HG03460 (cell line): Measurements from ENCODE around the gene BAZ2B.
"Not testable (repeated sequence)": the region's sequence is repeated elsewhere in the genome, so short reads cannot be mapped to it uniquely, and the experiment has no call there.

Source experiments
- ATAC-seq: cut with Tn5 transposase; IDR thresholded peaks from one replicate; pipeline ENCODE4 v1.9.1; 2021; ENCODE audit not compliant: unreplicated experiment

The BAZ2B gene

DNA sequence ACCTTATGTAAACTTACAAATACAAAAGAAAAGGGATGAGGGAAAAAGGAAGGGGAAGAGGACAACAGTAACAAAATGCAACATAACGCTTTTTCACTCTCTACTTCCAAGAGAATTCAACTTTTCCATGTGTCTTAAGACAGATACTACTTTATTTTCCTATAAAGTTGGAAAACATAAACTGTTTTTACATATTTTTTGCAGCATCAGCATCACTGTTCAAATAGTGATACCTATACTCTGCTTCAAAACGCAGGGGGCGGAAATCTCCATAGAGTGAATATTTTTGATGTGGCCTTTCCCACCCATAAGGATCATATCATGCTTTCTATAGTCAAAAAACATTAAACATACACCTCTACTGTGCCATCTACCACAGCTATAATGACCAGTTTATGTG is 77.5 kb downstream of the BAZ2B start:
- ATAC-seq: no peak

GRCh38 chr2:159535261-159535660 is 81.1 kb downstream of the BAZ2B start:
- not testable (repeated sequence) for ATAC-seq

DNA sequence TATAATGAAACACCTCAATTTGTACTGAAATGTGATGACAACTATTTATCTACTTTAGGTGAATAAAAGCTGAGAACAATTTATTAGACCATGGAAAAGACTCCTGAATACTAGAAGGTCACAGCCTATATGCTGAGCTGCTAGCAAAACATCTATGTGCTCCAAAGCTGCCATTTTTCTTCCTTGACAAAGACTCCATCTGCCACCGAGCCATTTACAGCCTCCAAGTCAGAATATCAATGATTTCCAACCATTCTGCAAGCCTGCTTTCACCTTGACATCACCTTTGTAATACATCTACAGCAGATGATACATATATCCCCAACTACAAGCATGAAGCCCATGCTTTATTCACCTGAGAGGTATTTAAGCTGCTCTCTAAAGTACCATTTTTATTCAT is 84.9 kb downstream of the BAZ2B start:
- ATAC-seq: no peak

DNA sequence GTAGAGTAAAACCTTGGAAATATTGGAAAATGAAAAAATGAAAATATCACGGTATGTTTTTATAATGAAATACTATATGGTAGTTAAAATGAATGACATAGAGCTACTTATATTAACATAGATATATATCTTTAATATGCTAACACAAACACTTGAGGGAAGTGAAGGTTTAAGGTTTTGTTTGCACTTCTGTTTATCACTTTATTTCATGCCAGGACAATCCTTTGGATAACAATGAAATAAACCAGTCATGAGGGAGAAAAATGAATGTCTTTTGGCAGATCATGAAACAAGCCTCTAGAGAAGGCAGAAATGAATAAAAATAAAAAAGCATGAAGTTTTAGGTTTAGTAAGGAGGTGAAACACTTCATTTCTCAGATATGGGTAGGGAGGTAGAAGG is 89.9 kb downstream of the BAZ2B start:
- ATAC-seq: no peak

- ATAC-seq: no peak
These were observed 91.3 kb downstream of the BAZ2B start for GRCh38 chr2:159525012-159525411.

- ATAC-seq: no peak
These were observed 95.1 kb downstream of the BAZ2B start for GRCh38 chr2:159521272-159521671.

DNA sequence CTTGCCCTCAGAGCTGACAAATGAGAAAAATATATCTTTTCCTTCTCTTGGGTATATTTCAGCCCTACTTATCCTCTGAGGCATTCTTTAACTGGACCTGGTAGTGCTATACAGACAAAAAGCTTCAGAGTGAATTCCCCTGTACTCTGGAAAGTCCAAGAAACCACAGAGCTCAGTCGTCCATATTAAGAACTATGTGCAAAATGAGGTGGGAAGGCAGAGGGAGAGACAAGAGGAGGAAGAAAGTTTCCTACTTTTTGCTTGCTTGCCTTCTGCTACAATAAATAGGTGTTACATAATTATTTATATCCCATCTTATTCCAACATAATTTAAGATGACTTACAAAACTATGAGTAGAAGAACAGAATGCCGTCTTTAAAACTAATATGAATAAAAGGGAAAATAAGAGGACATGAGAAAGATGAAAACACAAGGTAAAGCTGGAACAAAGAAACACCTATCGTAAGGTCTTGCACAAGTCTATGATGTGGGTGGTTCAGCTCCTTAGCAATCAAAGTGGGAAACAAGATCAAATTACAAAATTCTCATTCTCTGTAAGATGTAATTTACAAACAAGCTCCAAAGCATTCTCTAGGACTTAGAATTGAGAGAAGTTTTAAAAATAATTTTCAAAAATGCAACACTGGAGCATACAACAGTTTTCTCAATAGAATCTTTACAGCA is 97.9 kb downstream of the BAZ2B start:
- ATAC-seq: no peak

- ATAC-seq: peak; percentile 78
These were observed 100.0 kb downstream of the BAZ2B start for GRCh38 chr2:159516241-159516758.

- no peak for ATAC-seq
These were observed 100.9 kb downstream of the BAZ2B start for GRCh38 chr2:159515441-159515840.

GRCh38 chr2:159513745-159514144 is 102.6 kb downstream of the BAZ2B start:
- no peak for ATAC-seq

DNA sequence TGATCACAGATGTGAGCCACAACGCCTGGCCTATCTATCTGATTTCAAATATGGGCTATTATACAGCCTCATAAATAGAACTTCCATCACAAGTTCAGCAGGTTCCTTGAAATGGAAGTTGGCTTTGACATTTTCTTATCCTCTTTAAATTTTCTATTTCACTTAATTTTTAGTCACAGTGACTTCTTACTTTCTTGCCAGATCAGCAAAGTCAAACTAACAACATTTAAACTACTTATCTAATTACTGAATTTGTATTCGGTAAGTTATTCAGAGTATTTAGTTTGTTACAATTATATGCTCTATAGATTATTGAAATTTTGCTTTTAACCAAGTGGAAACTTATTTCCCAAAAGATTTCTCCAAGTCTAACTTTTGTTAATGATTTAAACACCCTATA is 108.2 kb downstream of the BAZ2B start:
- ATAC-seq: no peak

GRCh38 chr2:159506764-159507440 is 109.4 kb downstream of the BAZ2B start:
- ATAC-seq: no peak

GRCh38 chr2:159506202-159506601 is 110.1 kb downstream of the BAZ2B start:
- ATAC-seq: no peak

DNA sequence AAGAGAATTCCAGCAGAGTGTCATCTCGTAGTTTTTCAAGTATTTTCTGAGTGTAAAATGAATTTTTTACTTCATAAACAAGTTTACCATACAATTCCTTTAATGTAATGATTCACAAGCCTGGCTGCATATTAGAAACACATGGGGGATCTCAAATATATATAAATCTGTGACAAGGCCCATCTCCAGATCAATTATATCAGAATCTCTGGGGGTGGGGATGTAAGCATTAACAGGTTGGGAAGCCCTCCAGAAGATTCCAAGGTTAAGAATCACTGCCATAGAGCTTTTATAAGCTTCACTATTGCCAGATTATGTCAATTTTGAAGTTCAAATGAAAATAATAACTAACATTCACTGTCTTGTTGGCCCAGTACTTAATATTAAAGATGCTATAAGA is 111.2 kb downstream of the BAZ2B start:
- no peak for ATAC-seq

GRCh38 chr2:159501743-159502142 is 114.6 kb downstream of the BAZ2B start:
- ATAC-seq: no peak

- ATAC-seq: no peak
These were observed 118.5 kb downstream of the BAZ2B start for GRCh38 chr2:159497847-159498246.

GRCh38 chr2:159497256-159497655 is 119.1 kb downstream of the BAZ2B start:
- no peak for ATAC-seq

- no peak for ATAC-seq
These were observed 126.9 kb downstream of the BAZ2B start for GRCh38 chr2:159489476-159489875.

- ATAC-seq: no peak
These were observed 131.8 kb downstream of the BAZ2B start for GRCh38 chr2:159484532-159484931.

DNA sequence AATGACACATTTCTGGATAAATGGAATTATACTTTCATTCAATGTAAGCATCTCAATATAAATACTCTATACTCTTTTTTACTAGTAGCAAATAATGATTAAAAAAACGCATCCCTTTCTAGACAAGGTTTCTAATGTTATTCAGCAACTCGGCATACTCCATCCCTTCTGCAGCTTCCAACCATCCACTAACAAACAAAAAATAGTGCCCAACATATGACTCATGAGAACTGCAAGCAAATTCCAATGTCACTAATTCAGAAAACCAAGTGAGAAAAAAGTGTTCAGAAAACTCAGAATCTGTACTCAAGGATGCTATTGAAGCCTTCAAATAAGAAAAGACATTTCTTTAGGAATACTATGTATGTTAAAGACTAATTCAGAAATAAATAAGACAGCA is 140.0 kb downstream of the BAZ2B start:
- no peak for ATAC-seq

- ATAC-seq: no peak
These were observed 140.6 kb downstream of the BAZ2B start for GRCh38 chr2:159475793-159476192.

DNA sequence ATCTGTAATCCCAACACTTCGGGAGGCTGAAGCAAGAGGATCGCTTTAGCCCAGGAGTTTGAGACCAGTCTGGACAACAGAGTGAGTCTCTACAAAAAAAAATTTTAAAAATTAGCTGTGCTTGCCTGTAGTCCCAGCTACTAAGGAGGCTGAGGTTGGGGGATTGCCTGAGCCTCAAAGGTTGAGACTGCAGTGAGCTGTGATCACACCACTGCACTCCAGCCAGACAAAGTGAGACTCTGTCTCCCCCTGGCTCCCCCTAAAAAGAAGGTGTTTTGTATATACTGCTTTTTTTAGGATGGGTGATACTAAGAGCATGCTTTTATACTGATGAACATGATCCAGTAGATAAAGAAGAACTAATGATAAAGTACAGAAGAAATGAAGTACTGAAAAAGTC is 145.0 kb downstream of the BAZ2B start:
- ATAC-seq: no peak

- no peak for ATAC-seq
These were observed 148.1 kb downstream of the BAZ2B start for GRCh38 chr2:159468257-159468656.
